NCI-H526 (cell line): ENCODE measurements around the gene WDR5.

Experiments used
- DNase-seq, 2 experiments: peaks; one replicate each; lab custom pipeline; 2025; lab: John Stamatoyannopoulos, UW

WDR5 gene

GRCh38 chr9:134189145-134189469 is 53.2 kb downstream of the WDR5 start:
- DNase-seq = no peak

- DNase-seq = no peak
These were observed 53.8 kb downstream of the WDR5 start for GRCh38 chr9:134189470-134190231.

GRCh38 chr9:134190232-134191121 is 54.6 kb downstream of the WDR5 start:
- DNase-seq = no peak

GRCh38 chr9:134191455-134192209 is 55.8 kb downstream of the WDR5 start:
- no peak for DNase-seq

- DNase-seq = no peak
These were observed 56.5 kb downstream of the WDR5 start for GRCh38 chr9:134192311-134192950.

GRCh38 chr9:134192951-134193731 is 57.3 kb downstream of the WDR5 start:
- no peak for DNase-seq

- DNase-seq = no peak
These were observed 58.1 kb downstream of the WDR5 start for GRCh38 chr9:134193912-134194535.

- DNase-seq = no peak
These were observed 59.7 kb downstream of the WDR5 start for GRCh38 chr9:134195558-134195957.

GRCh38 chr9:134196911-134197310 is 61.0 kb downstream of the WDR5 start:
- DNase-seq = no peak

- no peak for DNase-seq
These were observed 62.9 kb downstream of the WDR5 start for GRCh38 chr9:134198791-134199190.

- DNase-seq = no peak
These were observed 64.8 kb downstream of the WDR5 start for GRCh38 chr9:134200730-134201129.

GRCh38 chr9:134203224-134203623 is 67.3 kb downstream of the WDR5 start:
- no peak for DNase-seq

- DNase-seq = no peak
These were observed 68.2 kb downstream of the WDR5 start for GRCh38 chr9:134204041-134204440.

- DNase-seq = no peak
These were observed 69.2 kb downstream of the WDR5 start for GRCh38 chr9:134204991-134205578.

GRCh38 chr9:134205672-134206310 is 69.9 kb downstream of the WDR5 start:
- DNase-seq = peak; percentile 34 to 62

- DNase-seq = no peak
These were observed 70.7 kb downstream of the WDR5 start for GRCh38 chr9:134206311-134207300.

GRCh38 chr9:134208310-134208841 is 72.5 kb downstream of the WDR5 start:
- no peak for DNase-seq

- no peak for DNase-seq
These were observed 73.3 kb downstream of the WDR5 start for GRCh38 chr9:134208981-134209725.
